H1 (cell line): Measurements from ENCODE around the gene WDR7.

ENCODE experiments used
- BRCA1 ChIP-seq: IDR thresholded peaks from 2 replicates; pipeline ENCODE4 v1.6.1; 2012; ENCODE audit warnings: low read depth, low read length, improper control_type of control experiment
- CEBPB ChIP-seq: IDR thresholded peaks from 2 replicates; pipeline ENCODE4 v1.6.1; 2012; ENCODE audit warnings: low read depth, low read length
- CTCF ChIP-seq, 3 experiments: IDR thresholded peaks; 1 replicate in 2 of 3; 2 replicates in 1 of 3; pipeline versions ENCODE4 v1.5.1 to v1.6.1; 2011; ENCODE audit warnings: low read length in 3 of 3, mild to moderate bottlenecking in 3 of 3, inconsistent platforms in 2 of 3, low read depth in 1 of 3, moderate library complexity in 1 of 3; ENCODE audit not compliant: insufficient read depth in 1 of 3; ENCODE audit errors: control extremely low read depth in 1 of 3
- EZH2 ChIP-seq: fragments of 200-600 bp; sonication (generic); IDR thresholded peaks from 2 replicates; pipeline ENCODE4 v1.7.1; 2012; ENCODE audit warnings: low read depth, mild to moderate bottlenecking, moderate library complexity, low read length, inconsistent platforms; ENCODE audit not compliant: severe bottlenecking
- JUN ChIP-seq: IDR thresholded peaks from 2 replicates; pipeline ENCODE4 v1.6.1; 2011; ENCODE audit warnings: low read depth, mild to moderate bottlenecking, improper control_type of control experiment, low read length
- KDM1A ChIP-seq: fragments of 200-600, 300-600 bp; sonication (generic); IDR thresholded peaks from 2 replicates; pipeline ENCODE4 v1.7.1; 2016; ENCODE audit warnings: mild to moderate bottlenecking, low read length, borderline replicate concordance
- POLR2A ChIP-seq, 2 experiments: IDR thresholded peaks; 1 replicate in 1 of 2; 2 replicates in 1 of 2; pipeline ENCODE4 v1.6.1; 2011; ENCODE audit warnings: low read depth in 2 of 2, low read length in 2 of 2, mild to moderate bottlenecking in 2 of 2; ENCODE audit errors: control extremely low read depth in 1 of 2
- POLR2AphosphoS5 ChIP-seq: IDR thresholded peaks from 2 replicates; pipeline ENCODE4 v1.6.1; 2011; ENCODE audit warnings: low read depth, low read length
- RAD21 ChIP-seq, 2 experiments: IDR thresholded peaks in 1 of 2; conservative IDR thresholded peaks in 1 of 2; 2 replicates each; pipeline ENCODE4 v1.6.1; 2011; ENCODE audit warnings: low read depth in 2 of 2, low read length in 2 of 2, improper control_type of control experiment in 1 of 2, inconsistent platforms in 1 of 2, mild to moderate bottlenecking in 1 of 2, moderate library complexity in 1 of 2
- RFX5 ChIP-seq: IDR thresholded peaks from 2 replicates; pipeline ENCODE4 v1.6.1; 2011; ENCODE audit warnings: low read depth, low read length, improper control_type of control experiment, borderline replicate concordance
- TAF1 ChIP-seq: IDR thresholded peaks from 2 replicates; pipeline ENCODE4 v1.6.1; 2011; ENCODE audit warnings: mild to moderate bottlenecking, low read depth, low read length

- no peak for TF ChIP-seq TAF1
- no peak for TF ChIP-seq KDM1A
- no peak for TF ChIP-seq CTCF (IDR thresholded peaks at IDR 0.05; ENCODE audit: control extremely low read depth in 1 of 3, insufficient read depth in 1 of 3, low read depth in 1 of 3, low read length in 3 of 3)
- TF ChIP-seq POLR2AphosphoS5 = no peak
- no peak for TF ChIP-seq POLR2A (IDR thresholded peaks at IDR 0.05; ENCODE audit: control extremely low read depth in 1 of 2, low read depth in 2 of 2, low read length in 2 of 2)
- no peak for TF ChIP-seq BRCA1
- no peak for TF ChIP-seq RAD21 (IDR thresholded peaks at IDR 0.05 in 1 of 2, conservative IDR thresholded peaks at IDR 0.05 in 1 of 2; ENCODE audit: low read depth in 2 of 2, low read length in 2 of 2)
- no peak for TF ChIP-seq EZH2
- no peak for TF ChIP-seq CEBPB
- TF ChIP-seq RFX5 = no peak
- no peak for TF ChIP-seq JUN
Observed at GRCh38 chr18:57083485-57083884, 432.3 kb downstream of the WDR7 start.
